ENCODE results near the gene LYPLA2. TPM values are rescaled to one million over a fixed set of nuclear protein-coding genes. Genes with fewer than 3 reads are reported as not detected.

The LYPLA2 gene
- total and polyA plus RNA-seq, 2 of the 4 experiments (the other 2 are of a cell fraction), result 44.3 to 78.6 TPM

DNA sequence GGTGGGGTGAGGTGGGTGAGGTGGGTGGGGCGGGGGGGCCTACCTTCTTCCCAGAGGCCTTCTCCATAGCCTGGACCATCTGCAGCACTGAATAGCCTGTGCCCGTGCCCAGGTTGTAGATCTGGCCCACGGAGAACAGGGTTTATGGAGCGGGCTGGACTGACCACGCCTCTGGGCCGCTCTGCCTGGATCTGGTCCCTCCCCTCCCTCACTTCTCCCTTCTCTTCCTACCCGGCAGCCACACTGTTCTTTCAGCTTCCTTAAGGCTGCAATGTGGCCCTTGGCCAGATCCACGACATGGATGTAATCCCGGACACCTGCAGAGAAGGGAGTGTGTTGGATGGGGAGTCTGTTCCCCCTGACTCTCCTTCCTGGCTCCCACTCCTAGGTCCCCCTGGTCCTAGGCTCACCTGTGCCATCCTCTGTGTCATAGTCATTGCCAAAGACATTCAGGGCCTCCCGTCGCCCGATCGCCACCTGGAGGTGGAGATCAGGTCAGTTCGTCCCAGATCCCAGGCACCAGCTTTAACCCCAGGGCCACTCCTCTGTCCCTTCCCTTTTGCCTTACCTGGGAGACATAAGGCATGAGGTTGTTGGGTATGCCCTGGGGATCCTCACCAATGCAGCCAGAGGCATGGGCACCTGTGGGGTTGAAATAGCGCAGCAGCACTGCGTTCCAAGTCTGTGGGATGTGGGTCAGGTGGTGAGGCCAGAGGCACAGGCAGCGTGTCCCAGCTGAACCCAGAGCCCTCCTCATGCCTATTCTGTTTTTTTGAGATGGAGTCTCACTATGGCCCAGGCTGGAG is 5.7 kb downstream of the LYPLA2 start:
- dilution Hi-C loops (cut with HindIII; ENCODE audit: low sequenced_read_pairs, unreplicated experiment), result no loop called here

More for the DNA sequence above, 5.7 kb downstream of the LYPLA2 start:
- H3K56ac ChIP-seq (ENCODE audit: extremely low read depth, insufficient read depth, low read length), result no peak overlapping the region
- in situ Hi-C loops (cut with MboI; ENCODE audit: low sequenced_read_pairs), result no loop called here
- no peak overlapping the region for H2AFZ ChIP-seq (replicated peaks; ENCODE audit: low read length, poor library complexity)
- H3K4me2 ChIP-seq (ENCODE audit: low read depth, low read length), result no peak overlapping the region
- no peak overlapping the region for H3K23ac ChIP-seq (ENCODE audit: low read depth, low read length)
- H2BK15ac ChIP-seq (ENCODE audit: low read depth, low read length), result no peak overlapping the region
- no peak overlapping the region for H2AK5ac ChIP-seq (ENCODE audit: low read depth, low read length)
- peaks cover 18 to 57% of the 10 kb centered on the region in 2 experiments for H3K79me1 ChIP-seq (ENCODE audit: low read depth in 1 of 2, low read length in 2 of 2)
- ChIA-PET CTCF (no interaction called here), POLR2A (ENCODE audit: unreplicated experiment) (no interaction called here)
- H3K27me3 ChIP-seq (ENCODE audit: control insufficient read depth, insufficient read depth, low read length), result no peaks in the 10 kb centered on the region
- H2BK120ac ChIP-seq (ENCODE audit: low read depth, low read length), result no peak overlapping the region
- peaks cover 10% of the 10 kb centered on the region; the same call in 1 of the 2 replicates for H4K20me1 ChIP-seq (ENCODE audit: insufficient read depth, low read length)
- TF ChIP-seq RAD21 (IDR thresholded peaks at IDR 0.05; ENCODE audit: low read length) (no peak), NFE2L2 (IDR thresholded peaks at IDR 0.05; ENCODE audit: low read depth, low read length) (no peak), RFX5 (IDR thresholded peaks at IDR 0.05; ENCODE audit: low read depth, low read length) (no peak), MAFK (IDR thresholded peaks at IDR 0.05; ENCODE audit: low read depth, low read length) (no peak), MXI1 (IDR thresholded peaks at IDR 0.05; ENCODE audit: borderline replicate concordance, low read depth, low read length) (no peak), BHLHE40 (IDR thresholded peaks at IDR 0.05; ENCODE audit: low read depth, low read length) (no peak), POLR2A (IDR thresholded peaks at IDR 0.05; ENCODE audit: low read depth, low read length) (no peak), RCOR1 (IDR thresholded peaks at IDR 0.05; ENCODE audit: insufficient replicate concordance, low read length) (no peak), CEBPB (IDR thresholded peaks at IDR 0.05; ENCODE audit: low read depth, low read length) (no peak), CHD1 (IDR thresholded peaks at IDR 0.05; ENCODE audit: low read depth, low read length) (no peak)
- TF ChIP-seq, protein P1, sequence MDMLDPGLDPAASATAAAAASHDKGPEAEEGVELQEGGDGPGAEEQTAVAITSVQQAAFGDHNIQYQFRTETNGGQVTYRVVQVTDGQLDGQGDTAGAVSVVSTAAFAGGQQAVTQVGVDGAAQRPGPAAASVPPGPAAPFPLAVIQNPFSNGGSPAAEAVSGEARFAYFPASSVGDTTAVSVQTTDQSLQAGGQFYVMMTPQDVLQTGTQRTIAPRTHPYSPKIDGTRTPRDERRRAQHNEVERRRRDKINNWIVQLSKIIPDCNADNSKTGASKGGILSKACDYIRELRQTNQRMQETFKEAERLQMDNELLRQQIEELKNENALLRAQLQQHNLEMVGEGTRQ (IDR thresholded peaks at IDR 0.05; ENCODE audit: low read depth, low read length), result no peak
- TF ChIP-seq, protein P2, sequence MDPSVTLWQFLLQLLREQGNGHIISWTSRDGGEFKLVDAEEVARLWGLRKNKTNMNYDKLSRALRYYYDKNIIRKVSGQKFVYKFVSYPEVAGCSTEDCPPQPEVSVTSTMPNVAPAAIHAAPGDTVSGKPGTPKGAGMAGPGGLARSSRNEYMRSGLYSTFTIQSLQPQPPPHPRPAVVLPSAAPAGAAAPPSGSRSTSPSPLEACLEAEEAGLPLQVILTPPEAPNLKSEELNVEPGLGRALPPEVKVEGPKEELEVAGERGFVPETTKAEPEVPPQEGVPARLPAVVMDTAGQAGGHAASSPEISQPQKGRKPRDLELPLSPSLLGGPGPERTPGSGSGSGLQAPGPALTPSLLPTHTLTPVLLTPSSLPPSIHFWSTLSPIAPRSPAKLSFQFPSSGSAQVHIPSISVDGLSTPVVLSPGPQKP (IDR thresholded peaks at IDR 0.05; ENCODE audit: borderline replicate concordance, low read depth, low read length), result no peak
- WGBS, 2 experiments (ENCODE audit: extremely low coverage in 2 of 2, insufficient read length in 1 of 2), result 98% methylated on average over 6 of the region's 17 CpGs; no CpG with 5 or more reads in 1 of the 2 experiments
- H2AK9ac ChIP-seq (replicated peaks; ENCODE audit: low read depth, low read length, poor library complexity), result peak overlapping the region; percentile 65
- no peak overlapping the region for H3K27ac ChIP-seq (ENCODE audit: insufficient read depth, low read length)
- no peak overlapping the region for H3K4me3 ChIP-seq (ENCODE audit: insufficient read depth, low read depth, low read length)
- H4K8ac ChIP-seq (ENCODE audit: low read depth in 2 of 2, low read length in 2 of 2), result no peak overlapping the region
- no peak for DNase-seq
- H3K9ac ChIP-seq (ENCODE audit: low read depth, low read length), result no peak overlapping the region
- H3K4me1 ChIP-seq (ENCODE audit: control insufficient read depth, insufficient read depth, low read length), result peaks cover 12% of the 10 kb centered on the region
- H3K36me3 ChIP-seq (ENCODE audit: control insufficient read depth, insufficient read depth, low read length), result peaks cover 28% of the 10 kb centered on the region
- H4K5ac ChIP-seq (ENCODE audit: low read depth, low read length), result no peak overlapping the region
- H2BK20ac ChIP-seq (ENCODE audit: low read depth, low read length), result no peak overlapping the region
- no peak overlapping the region for H3K4ac ChIP-seq (ENCODE audit: low read depth, low read length)
- H2BK5ac ChIP-seq (ENCODE audit: low read depth, low read length, poor library complexity, severe bottlenecking), result no peak overlapping the region
- H3K14ac ChIP-seq (replicated peaks; ENCODE audit: low read depth, low read length), result no peak overlapping the region
- intact Hi-C loops (cut with micrococcal nuclease), result no loop called here
- BruUV-seq (replicated peaks), result no TSS peak
- no peak for ATAC-seq (ENCODE audit: low read depth)
- H4K91ac ChIP-seq (ENCODE audit: insufficient read depth, low read depth, low read length), result no peak overlapping the region
- H3K9me3 ChIP-seq (ENCODE audit: control insufficient read depth, insufficient read depth, low read length), result no peaks in the 10 kb centered on the region
- H3K9me1 ChIP-seq (ENCODE audit: insufficient read depth, low read length), result peaks cover 9% of the 10 kb centered on the region
- H3K18ac ChIP-seq (ENCODE audit: low read depth, low read length), result no peak overlapping the region

Data from IMR-90 (cell line).